Central memory CD8-positive, alpha-beta T cell (primary cell): ENCODE results near the gene ACBD6.

Source experiments
- ATAC-seq: fragments of 150-1000 bp; cut with Tn5 transposase; replicated peaks from 2 replicates; pipeline ENCODE4 v1.10.0; 2022; ENCODE audit warnings: mild to moderate bottlenecking, moderate FRiP score, moderate number of reproducible peaks; ENCODE audit not compliant: poor library complexity, severe bottlenecking; ENCODE audit errors: extremely low read depth
- DNase-seq, 2 donors: peaks; one replicate each; pipeline ENCODE4 v3.0.0; 2021; ENCODE audit warnings: low spot score in 2 of 2
- H3K27ac Mint-ChIP-seq: one replicate; pipeline ENCODE4 v1.8.0; 2022; ENCODE audit warnings: low read depth, mild to moderate bottlenecking, moderate library complexity, mixed read lengths
- H3K27me3 Mint-ChIP-seq: one replicate; pipeline ENCODE4 v1.8.0; 2022; ENCODE audit warnings: mixed read lengths
- H3K36me3 Mint-ChIP-seq: one replicate; pipeline ENCODE4 v1.8.0; 2022; ENCODE audit warnings: mild to moderate bottlenecking, moderate library complexity, mixed read lengths; ENCODE audit not compliant: insufficient read depth
- H3K4me1 Mint-ChIP-seq: one replicate; pipeline ENCODE4 v1.8.0; 2022; ENCODE audit warnings: mixed read lengths
- H3K4me3 Mint-ChIP-seq: one replicate; pipeline ENCODE4 v1.8.0; 2022; ENCODE audit warnings: mild to moderate bottlenecking, moderate library complexity, mixed read lengths
- H3K9me3 Mint-ChIP-seq: one replicate; pipeline ENCODE4 v1.8.0; 2022; ENCODE audit warnings: mixed read lengths

ACBD6 gene

DNA sequence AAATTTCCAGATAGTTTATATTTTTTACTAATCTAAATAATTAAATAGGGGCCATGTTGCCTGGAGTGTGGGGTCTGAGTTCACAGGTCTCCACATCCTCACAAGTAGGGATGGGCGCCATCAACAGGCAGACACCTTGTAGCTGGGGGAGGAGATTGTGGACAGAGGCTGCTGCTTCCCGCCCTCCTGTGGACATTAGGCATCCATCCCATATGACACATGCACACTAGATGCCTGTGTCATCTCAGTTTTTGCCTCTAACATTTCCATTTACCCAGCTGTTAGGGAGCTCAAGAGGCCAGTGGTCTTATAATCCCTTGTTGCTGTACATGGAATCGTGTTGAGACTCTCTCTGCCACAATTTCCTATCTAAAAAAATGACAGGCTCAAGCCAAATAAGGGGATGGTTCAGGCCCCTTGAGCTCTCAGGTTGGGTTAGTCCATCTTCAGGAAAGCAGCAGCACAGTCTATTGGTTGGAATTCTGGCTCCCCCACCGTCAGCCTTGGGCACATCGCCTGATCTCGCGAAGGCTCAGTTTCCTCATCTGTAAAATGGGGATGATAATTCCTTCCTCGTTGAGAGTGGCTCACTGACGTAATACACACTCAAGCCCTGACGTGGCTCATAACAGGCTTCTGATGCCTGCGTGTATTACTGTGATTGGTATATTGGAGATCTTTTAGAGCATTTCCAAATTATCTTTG is 258.7 kb downstream of the ACBD6 start:
- ATAC-seq (no peak), DNase-seq (no peak)
- H3K27me3 Mint-ChIP-seq: peaks cover 69% of the 10 kb centered on the region
- no peaks in the 10 kb centered on the region for H3K9me3 Mint-ChIP-seq
- no peak overlapping the region for H3K4me3 Mint-ChIP-seq
- H3K27ac Mint-ChIP-seq: no peak overlapping the region
- H3K4me1 Mint-ChIP-seq: no peaks in the 10 kb centered on the region
- H3K36me3 Mint-ChIP-seq: peaks cover 2% of the 10 kb centered on the region

DNA sequence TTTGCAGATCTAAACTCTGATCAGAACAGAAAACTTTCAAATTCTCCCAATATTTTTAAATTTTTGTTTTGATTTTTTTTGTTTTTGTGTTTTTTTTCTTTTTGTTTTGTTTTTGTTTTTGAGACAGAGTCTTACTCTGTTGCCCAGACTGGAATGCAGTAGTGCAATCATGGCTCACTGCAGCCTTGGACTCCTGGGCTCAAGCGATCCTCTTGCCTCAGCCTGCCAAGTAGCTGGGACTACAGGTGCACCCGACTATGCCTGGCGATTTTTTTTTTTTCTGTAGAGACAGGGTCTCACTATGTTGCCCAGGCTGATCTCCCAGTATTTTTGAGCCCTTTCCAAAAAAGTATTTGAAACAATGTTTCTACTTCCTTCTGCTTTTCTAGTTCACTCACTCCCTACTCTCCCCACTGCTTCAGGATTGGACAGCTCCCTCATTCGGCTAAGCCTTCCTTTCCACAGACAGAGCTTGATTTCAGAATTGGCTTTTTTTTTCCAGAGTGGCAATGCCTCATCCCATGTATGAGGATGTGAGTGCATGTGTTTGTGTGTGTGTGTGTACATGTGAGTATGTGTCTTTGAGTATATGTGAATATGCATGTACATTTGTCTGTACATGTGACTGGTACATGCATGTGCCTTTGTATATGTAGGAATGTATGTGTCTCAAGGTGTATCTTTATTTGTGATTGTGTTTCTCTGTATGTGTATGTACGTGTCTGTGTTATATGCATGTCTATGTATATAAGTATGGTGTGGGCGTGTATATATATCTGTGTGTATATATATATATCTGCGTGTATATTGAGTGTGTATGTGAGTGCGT is 260.4 kb downstream of the ACBD6 start:
- Mint-ChIP-seq H3K4me1 (no peaks in the 10 kb centered on the region), H3K36me3 (peaks cover 2% of the 10 kb centered on the region), H3K9me3 (no peaks in the 10 kb centered on the region), H3K4me3 (no peak overlapping the region), H3K27ac (no peak overlapping the region), H3K27me3 (peaks cover 86% of the 10 kb centered on the region)
- DNase-seq (no peak), ATAC-seq (no peak)

DNA sequence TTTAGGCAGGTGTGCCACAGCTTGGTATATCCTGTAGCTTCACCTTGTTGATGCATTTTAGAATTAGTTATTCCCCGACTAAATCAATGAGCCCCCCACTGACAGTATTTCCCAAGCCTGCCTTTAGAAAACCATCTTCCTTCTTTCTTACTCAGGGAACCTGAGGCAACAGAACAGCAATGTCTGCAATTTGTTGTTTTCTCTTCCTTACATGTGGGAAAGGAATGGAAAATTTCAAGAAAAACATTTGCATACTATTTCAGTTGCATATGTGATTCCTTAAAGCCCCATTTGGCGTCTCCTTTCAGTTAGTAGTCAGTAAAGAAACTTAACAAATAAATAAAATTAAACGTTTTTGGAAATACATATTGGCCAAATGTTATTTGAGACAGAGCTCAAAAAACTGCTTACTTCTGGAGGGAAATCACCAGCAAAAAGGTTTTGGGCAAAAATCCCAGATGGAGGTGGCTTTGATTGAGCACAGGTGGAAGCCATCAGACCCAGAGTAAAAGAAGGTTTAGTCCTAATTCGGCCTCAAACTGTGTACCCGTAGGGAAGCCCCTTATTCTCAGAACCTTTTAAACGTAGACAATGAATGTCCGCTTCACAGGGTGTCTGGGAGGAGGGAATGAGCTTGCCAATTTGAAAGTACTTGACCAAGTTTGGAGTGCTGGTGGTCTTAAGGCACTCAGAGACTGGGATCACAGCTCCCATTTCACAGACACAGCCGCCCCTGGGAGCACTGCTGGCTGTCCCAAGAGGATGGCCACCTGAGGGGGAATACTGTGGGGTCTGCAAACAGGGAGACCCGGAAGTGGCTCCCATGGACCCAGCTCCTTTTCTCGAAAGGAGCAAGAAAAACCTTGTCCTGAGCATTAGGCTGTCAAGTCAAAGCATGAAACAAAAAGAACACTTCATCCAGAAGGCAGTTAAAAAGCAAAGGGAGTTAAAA is 263.0 kb downstream of the ACBD6 start:
- ATAC-seq: no peak
- H3K9me3 Mint-ChIP-seq: no peaks in the 10 kb centered on the region
- H3K4me1 Mint-ChIP-seq: peaks cover 18% of the 10 kb centered on the region
- no peak for DNase-seq
- no peak overlapping the region for H3K4me3 Mint-ChIP-seq
- peaks cover 100% of the 10 kb centered on the region for H3K27me3 Mint-ChIP-seq
- no peak overlapping the region for H3K27ac Mint-ChIP-seq
- H3K36me3 Mint-ChIP-seq: peaks cover 2% of the 10 kb centered on the region

DNA sequence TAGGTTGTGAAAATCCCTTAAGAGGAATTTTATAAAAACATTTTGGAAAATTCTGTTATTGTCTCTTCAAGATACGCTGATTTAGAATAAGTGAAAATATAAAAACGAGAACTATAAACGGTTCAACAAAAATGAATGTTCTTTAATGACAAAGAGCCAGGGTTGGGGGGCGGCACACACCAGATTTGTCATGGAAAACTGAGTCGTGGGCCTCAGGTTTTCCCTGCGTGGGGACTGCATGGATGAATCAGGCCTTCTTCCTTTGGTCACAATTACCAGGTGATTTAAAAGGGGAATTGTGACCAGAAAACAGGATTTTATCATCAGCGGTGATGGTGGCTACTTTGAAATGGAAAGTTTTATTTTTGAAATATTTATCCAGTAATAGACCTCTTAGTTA is 263.7 kb downstream of the ACBD6 start:
- ATAC-seq: no peak
- no peak overlapping the region for H3K4me3 Mint-ChIP-seq

More for the DNA sequence above, 263.7 kb downstream of the ACBD6 start:
- Mint-ChIP-seq H3K36me3 (peaks cover 2% of the 10 kb centered on the region), H3K4me1 (peaks cover 26% of the 10 kb centered on the region), H3K27ac (no peak overlapping the region), H3K27me3 (peaks cover 100% of the 10 kb centered on the region), H3K9me3 (no peaks in the 10 kb centered on the region)
- no peak for DNase-seq
